Right ventricle myocardium superior (tissue), 1 donor: ENCODE results near the gene CRHR2. TPM values are rescaled to one million over a fixed set of nuclear protein-coding genes. Genes with fewer than 3 reads are reported as not detected.

Source experiments
- ATAC-seq: fragments of 200-7000 bp; cut with Tn5 transposase; one replicate; pipeline ENCODE4 v1.9.1; 2020; ENCODE audit warnings: mild to moderate bottlenecking; ENCODE audit not compliant: poor library complexity
- DNase-seq: peaks from one replicate; pipeline ENCODE4 v3.0.0-alpha.2; 2020
- intact Hi-C: fragments of 100-400 bp; cut with DNase I; formaldehyde crosslinking; loops from one replicate; pipeline ENCODE4 v1.11.2; 2022
- total RNA-seq: library from RNA; stranded (reverse); fragmentation: NEBNext Ultra II Directional; extraction: Animal tissue kit (Norgen Biotek cat#: 25700); gene quantifications from one replicate; pipeline ENCODE4 v1.2.1, GENCODE V29; 2021
- donor health status: DM: no; HTN: yes; CAD: no; lungs with severe emphysema.

CRHR2 gene
- total RNA-seq, 1 donor from 2014 or later = 0.24 TPM

- intact Hi-C loops = no loop called here
- DNase-seq (no peak), ATAC-seq (no peak)
Observed at GRCh38 chr7:30660331-30661255, 21.7 kb downstream of the CRHR2 start.

GRCh38 chr7:30659312-30659711 is 22.9 kb downstream of the CRHR2 start:
- ATAC-seq = no peak
- DNase-seq = no peak
- intact Hi-C loops = no loop called here

DNA sequence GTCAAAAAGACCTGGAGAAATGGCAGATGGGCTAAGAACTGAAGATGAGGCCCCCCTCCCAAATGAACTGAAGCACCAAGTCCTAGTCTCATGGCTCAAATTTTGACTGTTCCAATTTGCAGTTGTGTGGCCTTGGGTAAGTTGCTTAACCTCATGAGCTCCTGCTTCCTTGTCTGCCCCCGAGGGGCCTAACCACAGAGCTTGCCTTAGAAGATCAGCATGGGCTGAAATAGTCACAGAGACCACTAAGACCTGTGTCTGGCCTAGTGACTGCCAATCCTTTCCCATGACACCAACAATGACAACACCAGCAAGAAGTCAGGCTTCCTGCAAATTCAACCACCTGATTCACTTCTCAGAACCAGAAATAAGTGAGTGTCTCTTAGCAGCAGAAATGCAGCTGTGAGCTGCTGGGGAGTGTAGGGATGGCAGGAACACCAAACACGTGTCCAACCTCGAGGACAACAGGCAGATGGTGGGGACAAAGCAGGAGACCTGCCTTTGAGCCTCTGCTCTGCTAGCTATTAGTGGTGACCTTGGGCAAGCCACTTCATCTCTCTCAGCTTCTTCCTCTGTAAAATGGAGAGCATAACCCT is 23.7 kb downstream of the CRHR2 start:
- ATAC-seq = no peak
- DNase-seq = no peak
- intact Hi-C loops = no loop called here

DNA sequence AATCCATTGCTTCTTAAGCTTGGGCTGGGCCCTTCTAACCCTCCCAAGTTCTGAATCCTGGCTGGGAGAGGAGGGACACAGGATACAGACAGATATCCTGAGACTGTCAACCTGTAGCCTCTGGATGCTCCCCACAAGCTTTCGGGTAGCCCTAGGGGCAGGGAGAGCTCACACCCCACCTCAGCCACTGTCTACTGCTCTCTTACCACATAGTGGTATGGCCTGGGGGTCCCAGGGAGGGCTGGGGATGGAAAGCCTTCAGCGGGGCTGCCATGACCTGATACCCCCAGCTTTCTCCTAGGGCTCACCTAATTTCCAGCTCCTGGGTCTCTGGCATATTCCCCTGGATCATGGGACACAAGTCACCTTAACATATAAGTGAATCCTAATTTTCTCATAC is 25.1 kb downstream of the CRHR2 start:
- no peak for ATAC-seq
- DNase-seq = no peak
- intact Hi-C loops = no loop called here

GRCh38 chr7:30656006-30656957 is 26.0 kb downstream of the CRHR2 start:
- no peak for ATAC-seq
- DNase-seq = no peak
- intact Hi-C loops = no loop called here

GRCh38 chr7:30655096-30655970 is 26.9 kb downstream of the CRHR2 start:
- intact Hi-C loops = no loop called here
- no peak for DNase-seq

DNA sequence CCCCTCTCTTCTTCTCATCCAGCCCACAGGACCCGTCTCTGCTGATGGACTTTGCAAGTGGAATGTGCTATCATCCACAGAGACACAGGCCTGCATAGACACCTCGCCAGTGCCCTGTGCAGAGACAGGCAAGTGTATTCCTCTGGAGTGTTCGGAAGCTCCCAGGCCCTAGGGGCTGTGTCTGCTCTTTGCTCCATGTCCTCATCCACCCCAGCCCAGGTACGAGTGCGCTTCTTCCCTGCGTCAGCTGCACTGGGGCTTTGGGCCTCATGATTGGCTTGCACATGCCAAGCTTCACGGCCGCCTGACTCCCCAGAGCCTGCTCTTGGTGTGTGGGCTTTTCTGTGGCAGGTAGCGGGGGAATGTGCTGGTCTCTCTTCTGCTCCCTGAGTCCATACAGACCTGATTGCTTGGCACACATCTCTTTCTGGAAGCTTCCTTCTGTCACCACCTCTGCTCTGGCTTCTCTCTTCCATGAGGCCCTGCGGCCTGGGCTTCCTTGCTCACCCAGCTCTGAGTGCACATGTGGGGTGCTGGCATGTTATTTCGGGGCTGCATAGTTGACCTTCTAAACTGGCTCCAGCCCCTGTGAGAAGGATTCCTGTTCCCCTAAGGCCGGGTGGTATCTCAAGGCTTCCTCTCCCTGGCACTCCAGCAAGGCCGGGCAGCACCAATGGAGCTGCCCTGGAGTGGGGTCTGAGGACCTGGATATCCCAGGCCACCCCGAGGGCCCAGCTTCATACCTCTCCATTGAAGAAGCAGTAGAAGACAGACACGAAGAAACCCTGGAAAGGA is 27.8 kb downstream of the CRHR2 start:
- DNase-seq (no peak), ATAC-seq (no peak)
- intact Hi-C loops = no loop called here

More at GRCh38 chr7:30655096-30655970, 26.9 kb downstream of the CRHR2 start:
- ATAC-seq = no peak

DNA sequence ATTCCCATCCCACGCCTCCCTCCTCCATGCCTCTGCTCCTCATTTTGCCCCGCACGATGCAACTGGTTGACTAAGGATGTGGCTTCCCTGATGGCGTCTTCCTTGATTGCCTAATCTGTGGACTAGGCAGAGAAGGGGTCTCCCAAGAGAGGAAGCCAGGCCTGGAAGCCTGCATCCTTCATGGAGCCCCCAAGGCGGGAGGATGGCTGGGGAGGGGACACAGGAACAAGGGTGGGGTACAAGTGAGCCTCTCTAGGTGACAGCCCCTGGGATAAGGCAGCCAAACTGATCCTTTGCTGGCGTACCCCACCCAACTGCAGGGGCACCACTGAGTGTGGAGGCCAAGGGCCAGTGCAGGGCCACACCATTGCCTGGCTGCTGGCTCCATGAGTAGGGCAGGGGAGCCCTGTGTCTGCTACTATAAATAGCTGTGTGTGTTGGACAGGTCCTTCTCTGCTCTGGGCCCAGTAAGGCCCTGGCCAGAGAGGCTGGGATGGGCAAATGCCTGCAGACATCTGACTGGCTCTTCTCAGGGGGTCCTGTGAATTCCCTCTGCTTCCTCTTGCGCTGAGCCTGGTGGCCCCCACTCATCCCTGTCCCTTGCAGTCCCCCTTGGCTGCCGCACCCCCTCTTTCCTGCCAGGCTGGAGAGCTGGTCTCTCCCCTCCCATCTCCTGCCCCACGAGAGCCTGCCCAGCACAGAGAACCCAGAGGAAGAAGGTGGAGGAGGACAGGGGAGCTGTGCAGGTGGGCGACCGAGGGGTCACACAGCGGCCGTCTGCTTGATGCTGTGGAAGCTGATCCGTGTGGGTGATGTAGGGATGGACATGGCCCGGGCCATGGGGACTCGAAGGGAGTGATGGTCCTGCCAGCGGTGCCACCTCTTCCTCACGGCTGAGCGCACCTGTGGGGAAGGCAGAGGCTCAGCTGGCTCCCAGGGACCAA is 29.3 kb downstream of the CRHR2 start:
- intact Hi-C loops = no loop called here
- ATAC-seq = no peak
- DNase-seq = no peak

GRCh38 chr7:30652132-30652531 is 30.1 kb downstream of the CRHR2 start:
- DNase-seq (no peak), ATAC-seq (no peak)
- intact Hi-C loops = no loop called here

DNA sequence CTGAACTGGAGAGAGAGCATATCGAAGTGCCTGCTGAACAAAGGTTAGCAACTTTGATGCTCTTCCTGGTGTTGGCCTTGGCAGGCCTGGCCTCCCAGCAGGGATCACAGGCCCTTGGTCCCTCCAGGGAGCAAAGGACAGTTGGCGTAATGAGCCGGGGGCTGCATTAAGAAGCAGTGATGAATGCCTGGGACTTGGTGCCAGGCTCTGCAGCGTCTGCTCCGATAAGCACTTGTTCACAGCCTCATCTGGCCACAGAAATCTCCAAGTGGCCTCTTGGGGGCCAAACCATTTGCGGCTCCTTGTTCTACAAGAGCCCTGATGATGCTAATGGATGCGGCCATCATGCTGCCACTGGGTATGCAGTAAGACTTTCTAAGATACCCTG is 31.8 kb downstream of the CRHR2 start:
- DNase-seq (no peak), ATAC-seq (no peak)
- intact Hi-C loops = no loop called here

DNA sequence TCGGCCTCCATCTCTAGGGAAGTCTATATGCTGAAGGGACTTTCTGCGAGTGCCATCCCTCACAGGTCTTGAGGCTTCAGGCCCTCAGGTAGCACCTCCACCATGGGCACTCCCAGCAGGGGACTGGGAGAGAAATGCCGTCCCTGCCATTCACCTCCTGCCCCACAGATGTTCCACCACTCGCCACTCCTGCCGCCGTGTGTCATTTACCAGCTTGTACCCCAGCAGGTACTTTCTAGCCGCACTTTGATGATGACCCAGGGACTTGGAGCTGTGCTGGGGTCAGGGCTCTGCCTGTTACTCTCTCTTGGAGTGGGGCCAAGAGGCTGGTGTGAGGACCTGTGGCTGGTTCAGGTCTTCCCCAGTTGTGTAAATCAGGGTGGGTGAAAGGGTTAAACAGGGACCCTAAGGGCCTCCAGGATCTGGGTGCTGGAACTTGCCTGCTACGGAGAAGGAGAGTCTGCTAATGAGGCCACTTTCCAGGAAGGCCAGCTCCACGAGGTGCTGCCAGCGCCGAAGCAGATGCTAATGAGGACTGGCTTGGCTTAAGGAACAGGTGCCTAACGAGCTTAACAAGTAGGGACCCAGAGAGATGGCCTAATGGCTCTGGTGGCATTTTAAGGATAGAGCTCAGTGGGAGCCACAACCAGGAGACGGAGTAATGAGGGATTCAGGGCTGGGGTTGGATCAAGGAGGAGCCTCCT is 32.4 kb downstream of the CRHR2 start:
- no peak for DNase-seq
- ATAC-seq = no peak
- intact Hi-C loops = no loop called here

- no peak for ATAC-seq
- no peak for DNase-seq
- intact Hi-C loops = no loop called here
Observed at GRCh38 chr7:30648744-30649540, 33.3 kb downstream of the CRHR2 start.

GRCh38 chr7:30647589-30648364 is 34.5 kb downstream of the CRHR2 start:
- intact Hi-C loops = no loop called here
- ATAC-seq (no peak), DNase-seq (no peak)

DNA sequence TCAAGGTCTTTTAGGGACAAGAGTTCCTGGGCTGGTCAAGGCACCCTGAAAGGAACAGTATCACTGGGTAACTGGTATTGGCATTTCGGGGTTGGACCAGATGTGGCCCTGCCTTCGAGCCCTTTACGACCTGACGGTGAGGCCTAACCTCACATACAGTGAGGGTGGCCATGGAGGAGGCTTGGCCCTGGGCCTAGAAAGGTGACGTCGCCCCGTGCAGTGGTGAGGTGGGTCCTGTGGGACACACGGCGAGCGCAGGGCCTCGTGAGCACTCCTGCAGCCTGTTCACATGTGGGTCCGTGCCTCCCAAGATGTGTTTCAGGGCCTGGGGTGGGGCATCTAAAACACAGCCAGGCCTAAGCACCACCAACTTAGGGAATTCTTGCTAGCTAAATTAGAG is 36.1 kb downstream of the CRHR2 start:
- DNase-seq (no peak), ATAC-seq (no peak)
- intact Hi-C loops = no loop called here
